ENCODE measurements around the gene NACC1. TPM values are rescaled to one million over a fixed set of nuclear protein-coding genes. Genes with fewer than 3 reads are reported as not detected.
A peak's percentile ranks its signal among the peaks of the same experiment; 100 is the strongest.

NACC1 gene
- total RNA-seq, 1 experiment from 2014 or later, result 237 TPM

DNA sequence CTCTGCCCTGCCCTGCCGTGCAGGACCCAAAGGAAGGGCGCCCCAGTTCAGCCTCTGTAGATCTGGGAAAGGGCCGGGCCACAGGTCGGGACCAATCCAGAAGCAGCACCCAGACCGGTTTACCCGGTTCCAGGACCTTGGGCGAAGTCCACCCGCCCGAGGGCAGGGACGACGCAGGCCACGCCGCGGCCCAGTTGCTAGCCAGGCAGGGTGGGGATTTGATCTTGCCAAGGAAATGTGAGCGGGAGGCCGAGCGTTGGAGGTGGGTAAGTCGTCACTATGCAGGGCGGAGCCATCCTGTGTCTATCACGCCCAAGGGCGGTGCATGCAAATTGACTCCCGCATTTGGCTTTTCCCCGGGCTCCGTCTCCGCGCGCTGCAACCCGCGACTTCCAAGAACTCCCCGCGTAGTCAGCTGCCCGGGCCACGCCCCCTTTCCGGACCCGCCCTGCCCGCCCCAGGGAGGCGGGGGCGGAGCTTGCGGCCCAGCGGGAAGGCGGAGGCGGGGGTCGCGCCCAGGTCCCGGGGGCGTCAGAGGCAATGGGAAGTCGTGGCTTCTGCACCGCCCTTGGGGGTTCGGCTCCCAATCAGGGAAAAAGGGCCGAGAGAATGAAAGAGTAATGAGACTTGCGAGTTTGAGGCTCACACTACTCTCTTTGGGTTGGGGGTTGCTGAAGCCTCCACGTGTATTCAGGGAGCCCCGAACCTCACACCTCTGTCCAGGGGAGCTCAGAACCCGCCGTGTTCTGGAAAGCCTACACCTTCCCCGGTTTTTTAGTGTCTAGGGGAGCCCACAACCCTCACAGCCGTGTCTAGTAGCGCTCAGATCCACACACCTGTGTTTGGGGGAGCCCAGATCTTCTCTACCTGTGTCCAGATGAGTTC lies 44.9 kb downstream of the NACC1 start (continued):
- TF ChIP-seq, protein P1, sequence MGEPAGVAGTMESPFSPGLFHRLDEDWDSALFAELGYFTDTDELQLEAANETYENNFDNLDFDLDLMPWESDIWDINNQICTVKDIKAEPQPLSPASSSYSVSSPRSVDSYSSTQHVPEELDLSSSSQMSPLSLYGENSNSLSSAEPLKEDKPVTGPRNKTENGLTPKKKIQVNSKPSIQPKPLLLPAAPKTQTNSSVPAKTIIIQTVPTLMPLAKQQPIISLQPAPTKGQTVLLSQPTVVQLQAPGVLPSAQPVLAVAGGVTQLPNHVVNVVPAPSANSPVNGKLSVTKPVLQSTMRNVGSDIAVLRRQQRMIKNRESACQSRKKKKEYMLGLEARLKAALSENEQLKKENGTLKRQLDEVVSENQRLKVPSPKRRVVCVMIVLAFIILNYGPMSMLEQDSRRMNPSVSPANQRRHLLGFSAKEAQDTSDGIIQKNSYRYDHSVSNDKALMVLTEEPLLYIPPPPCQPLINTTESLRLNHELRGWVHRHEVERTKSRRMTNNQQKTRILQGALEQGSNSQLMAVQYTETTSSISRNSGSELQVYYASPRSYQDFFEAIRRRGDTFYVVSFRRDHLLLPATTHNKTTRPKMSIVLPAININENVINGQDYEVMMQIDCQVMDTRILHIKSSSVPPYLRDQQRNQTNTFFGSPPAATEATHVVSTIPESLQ (CRISPR knock-in tag; IDR thresholded peaks at IDR 0.05), result no peak
- TF ChIP-seq, protein P2, sequence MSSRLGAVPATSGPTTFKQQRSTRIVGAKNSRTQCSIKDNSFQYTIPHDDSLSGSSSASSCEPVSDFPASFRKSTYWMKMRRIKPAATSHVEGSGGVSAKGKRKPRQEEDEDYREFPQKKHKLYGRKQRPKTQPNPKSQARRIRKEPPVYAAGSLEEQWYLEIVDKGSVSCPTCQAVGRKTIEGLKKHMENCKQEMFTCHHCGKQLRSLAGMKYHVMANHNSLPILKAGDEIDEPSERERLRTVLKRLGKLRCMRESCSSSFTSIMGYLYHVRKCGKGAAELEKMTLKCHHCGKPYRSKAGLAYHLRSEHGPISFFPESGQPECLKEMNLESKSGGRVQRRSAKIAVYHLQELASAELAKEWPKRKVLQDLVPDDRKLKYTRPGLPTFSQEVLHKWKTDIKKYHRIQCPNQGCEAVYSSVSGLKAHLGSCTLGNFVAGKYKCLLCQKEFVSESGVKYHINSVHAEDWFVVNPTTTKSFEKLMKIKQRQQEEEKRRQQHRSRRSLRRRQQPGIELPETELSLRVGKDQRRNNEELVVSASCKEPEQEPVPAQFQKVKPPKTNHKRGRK (CRISPR knock-in tag; IDR thresholded peaks at IDR 0.05; ENCODE audit: borderline replicate concordance), result no peak
- TF ChIP-seq, protein P3, sequence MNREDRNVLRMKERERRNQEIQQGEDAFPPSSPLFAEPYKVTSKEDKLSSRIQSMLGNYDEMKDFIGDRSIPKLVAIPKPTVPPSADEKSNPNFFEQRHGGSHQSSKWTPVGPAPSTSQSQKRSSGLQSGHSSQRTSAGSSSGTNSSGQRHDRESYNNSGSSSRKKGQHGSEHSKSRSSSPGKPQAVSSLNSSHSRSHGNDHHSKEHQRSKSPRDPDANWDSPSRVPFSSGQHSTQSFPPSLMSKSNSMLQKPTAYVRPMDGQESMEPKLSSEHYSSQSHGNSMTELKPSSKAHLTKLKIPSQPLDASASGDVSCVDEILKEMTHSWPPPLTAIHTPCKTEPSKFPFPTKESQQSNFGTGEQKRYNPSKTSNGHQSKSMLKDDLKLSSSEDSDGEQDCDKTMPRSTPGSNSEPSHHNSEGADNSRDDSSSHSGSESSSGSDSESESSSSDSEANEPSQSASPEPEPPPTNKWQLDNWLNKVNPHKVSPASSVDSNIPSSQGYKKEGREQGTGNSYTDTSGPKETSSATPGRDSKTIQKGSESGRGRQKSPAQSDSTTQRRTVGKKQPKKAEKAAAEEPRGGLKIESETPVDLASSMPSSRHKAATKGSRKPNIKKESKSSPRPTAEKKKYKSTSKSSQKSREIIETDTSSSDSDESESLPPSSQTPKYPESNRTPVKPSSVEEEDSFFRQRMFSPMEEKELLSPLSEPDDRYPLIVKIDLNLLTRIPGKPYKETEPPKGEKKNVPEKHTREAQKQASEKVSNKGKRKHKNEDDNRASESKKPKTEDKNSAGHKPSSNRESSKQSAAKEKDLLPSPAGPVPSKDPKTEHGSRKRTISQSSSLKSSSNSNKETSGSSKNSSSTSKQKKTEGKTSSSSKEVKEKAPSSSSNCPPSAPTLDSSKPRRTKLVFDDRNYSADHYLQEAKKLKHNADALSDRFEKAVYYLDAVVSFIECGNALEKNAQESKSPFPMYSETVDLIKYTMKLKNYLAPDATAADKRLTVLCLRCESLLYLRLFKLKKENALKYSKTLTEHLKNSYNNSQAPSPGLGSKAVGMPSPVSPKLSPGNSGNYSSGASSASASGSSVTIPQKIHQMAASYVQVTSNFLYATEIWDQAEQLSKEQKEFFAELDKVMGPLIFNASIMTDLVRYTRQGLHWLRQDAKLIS (CRISPR knock-in tag; IDR thresholded peaks at IDR 0.05; ENCODE audit: borderline replicate concordance), result 0 out of 2 replicates have a peak, but pooled peaks have one; percentile 13
- TF ChIP-seq OVOL2 (CRISPR knock-in tag; IDR thresholded peaks at IDR 0.05; ENCODE audit: borderline replicate concordance), result no peak
- TF ChIP-seq FOXP1 (CRISPR knock-in tag; IDR thresholded peaks at IDR 0.05; ENCODE audit: borderline replicate concordance), result peak; percentile 75; the same call in 1 of the 2 replicates
- peak; percentile 89 for TF ChIP-seq ETV6 (CRISPR knock-in tag; IDR thresholded peaks at IDR 0.05)
- TF ChIP-seq, protein P4, sequence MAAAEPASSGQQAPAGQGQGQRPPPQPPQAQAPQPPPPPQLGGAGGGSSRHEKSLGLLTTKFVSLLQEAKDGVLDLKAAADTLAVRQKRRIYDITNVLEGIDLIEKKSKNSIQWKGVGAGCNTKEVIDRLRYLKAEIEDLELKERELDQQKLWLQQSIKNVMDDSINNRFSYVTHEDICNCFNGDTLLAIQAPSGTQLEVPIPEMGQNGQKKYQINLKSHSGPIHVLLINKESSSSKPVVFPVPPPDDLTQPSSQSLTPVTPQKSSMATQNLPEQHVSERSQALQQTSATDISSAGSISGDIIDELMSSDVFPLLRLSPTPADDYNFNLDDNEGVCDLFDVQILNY (CRISPR knock-in tag; IDR thresholded peaks at IDR 0.05), result peak; percentile 93
- TF ChIP-seq GABPB1 (CRISPR knock-in tag; IDR thresholded peaks at IDR 0.05), result peak; percentile 63
- TF ChIP-seq, protein P5, sequence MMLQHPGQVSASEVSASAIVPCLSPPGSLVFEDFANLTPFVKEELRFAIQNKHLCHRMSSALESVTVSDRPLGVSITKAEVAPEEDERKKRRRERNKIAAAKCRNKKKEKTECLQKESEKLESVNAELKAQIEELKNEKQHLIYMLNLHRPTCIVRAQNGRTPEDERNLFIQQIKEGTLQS (CRISPR knock-in tag; conservative IDR thresholded peaks at IDR 0.05), result no peak
- TF ChIP-seq, protein P6, sequence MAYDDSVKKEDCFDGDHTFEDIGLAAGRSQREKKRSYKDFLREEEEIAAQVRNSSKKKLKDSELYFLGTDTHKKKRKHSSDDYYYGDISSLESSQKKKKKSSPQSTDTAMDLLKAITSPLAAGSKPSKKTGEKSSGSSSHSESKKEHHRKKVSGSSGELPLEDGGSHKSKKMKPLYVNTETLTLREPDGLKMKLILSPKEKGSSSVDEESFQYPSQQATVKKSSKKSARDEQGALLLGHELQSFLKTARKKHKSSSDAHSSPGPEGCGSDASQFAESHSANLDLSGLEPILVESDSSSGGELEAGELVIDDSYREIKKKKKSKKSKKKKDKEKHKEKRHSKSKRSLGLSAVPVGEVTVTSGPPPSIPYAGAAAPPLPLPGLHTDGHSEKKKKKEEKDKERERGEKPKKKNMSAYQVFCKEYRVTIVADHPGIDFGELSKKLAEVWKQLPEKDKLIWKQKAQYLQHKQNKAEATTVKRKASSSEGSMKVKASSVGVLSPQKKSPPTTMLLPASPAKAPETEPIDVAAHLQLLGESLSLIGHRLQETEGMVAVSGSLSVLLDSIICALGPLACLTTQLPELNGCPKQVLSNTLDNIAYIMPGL (CRISPR knock-in tag; IDR thresholded peaks at IDR 0.05), result 0 out of 2 replicates have a peak, but pooled peaks have one; percentile 19
- TF ChIP-seq SP1 (CRISPR knock-in tag; conservative IDR thresholded peaks at IDR 0.05), result peak; percentile 94
- peak; percentile 93 for TF ChIP-seq ZNF423 (CRISPR knock-in tag; IDR thresholded peaks at IDR 0.05)
- TF ChIP-seq, protein P7, sequence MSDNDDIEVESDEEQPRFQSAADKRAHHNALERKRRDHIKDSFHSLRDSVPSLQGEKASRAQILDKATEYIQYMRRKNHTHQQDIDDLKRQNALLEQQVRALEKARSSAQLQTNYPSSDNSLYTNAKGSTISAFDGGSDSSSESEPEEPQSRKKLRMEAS (CRISPR knock-in tag; IDR thresholded peaks at IDR 0.05), result peak; percentile 82
- TF ChIP-seq, protein P8, sequence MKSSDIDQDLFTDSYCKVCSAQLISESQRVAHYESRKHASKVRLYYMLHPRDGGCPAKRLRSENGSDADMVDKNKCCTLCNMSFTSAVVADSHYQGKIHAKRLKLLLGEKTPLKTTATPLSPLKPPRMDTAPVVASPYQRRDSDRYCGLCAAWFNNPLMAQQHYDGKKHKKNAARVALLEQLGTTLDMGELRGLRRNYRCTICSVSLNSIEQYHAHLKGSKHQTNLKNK (CRISPR knock-in tag; IDR thresholded peaks at IDR 0.05), result no peak
- TF ChIP-seq, protein P9, sequence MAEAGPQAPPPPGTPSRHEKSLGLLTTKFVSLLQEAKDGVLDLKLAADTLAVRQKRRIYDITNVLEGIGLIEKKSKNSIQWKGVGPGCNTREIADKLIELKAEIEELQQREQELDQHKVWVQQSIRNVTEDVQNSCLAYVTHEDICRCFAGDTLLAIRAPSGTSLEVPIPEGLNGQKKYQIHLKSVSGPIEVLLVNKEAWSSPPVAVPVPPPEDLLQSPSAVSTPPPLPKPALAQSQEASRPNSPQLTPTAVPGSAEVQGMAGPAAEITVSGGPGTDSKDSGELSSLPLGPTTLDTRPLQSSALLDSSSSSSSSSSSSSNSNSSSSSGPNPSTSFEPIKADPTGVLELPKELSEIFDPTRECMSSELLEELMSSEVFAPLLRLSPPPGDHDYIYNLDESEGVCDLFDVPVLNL (CRISPR knock-in tag; IDR thresholded peaks at IDR 0.05; ENCODE audit: borderline replicate concordance, low read depth), result no peak
- TF ChIP-seq, protein P10, sequence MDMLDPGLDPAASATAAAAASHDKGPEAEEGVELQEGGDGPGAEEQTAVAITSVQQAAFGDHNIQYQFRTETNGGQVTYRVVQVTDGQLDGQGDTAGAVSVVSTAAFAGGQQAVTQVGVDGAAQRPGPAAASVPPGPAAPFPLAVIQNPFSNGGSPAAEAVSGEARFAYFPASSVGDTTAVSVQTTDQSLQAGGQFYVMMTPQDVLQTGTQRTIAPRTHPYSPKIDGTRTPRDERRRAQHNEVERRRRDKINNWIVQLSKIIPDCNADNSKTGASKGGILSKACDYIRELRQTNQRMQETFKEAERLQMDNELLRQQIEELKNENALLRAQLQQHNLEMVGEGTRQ (CRISPR knock-in tag; IDR thresholded peaks at IDR 0.05), result peak; percentile 68
- no peak for TF ChIP-seq HMGA2 (CRISPR knock-in tag; IDR thresholded peaks at IDR 0.05)
- TF ChIP-seq ZNF121 (CRISPR knock-in tag; IDR thresholded peaks at IDR 0.05), result peak; percentile 69; the same call in 1 of the 2 replicates
- TF ChIP-seq, protein P11, sequence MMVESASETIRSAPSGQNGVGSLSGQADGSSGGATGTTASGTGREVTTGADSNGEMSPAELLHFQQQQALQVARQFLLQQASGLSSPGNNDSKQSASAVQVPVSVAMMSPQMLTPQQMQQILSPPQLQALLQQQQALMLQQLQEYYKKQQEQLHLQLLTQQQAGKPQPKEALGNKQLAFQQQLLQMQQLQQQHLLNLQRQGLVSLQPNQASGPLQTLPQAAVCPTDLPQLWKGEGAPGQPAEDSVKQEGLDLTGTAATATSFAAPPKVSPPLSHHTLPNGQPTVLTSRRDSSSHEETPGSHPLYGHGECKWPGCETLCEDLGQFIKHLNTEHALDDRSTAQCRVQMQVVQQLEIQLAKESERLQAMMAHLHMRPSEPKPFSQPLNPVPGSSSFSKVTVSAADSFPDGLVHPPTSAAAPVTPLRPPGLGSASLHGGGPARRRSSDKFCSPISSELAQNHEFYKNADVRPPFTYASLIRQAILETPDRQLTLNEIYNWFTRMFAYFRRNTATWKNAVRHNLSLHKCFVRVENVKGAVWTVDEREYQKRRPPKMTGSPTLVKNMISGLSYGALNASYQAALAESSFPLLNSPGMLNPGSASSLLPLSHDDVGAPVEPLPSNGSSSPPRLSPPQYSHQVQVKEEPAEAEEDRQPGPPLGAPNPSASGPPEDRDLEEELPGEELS (CRISPR knock-in tag; IDR thresholded peaks at IDR 0.05), result peak; percentile 72
- TF ChIP-seq, protein P12, sequence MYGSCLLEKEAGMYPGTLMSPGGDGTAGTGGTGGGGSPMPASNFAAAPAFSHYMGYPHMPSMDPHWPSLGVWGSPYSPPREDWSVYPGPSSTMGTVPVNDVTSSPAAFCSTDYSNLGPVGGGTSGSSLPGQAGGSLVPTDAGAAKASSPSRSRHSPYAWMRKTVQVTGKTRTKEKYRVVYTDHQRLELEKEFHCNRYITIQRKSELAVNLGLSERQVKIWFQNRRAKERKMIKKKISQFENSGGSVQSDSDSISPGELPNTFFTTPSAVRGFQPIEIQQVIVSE (CRISPR knock-in tag; IDR thresholded peaks at IDR 0.05; ENCODE audit: borderline replicate concordance), result no peak
